ENCODE measurements around the gene PPP4R3B. TPM values are rescaled to one million over a fixed set of nuclear protein-coding genes. Genes with fewer than 3 reads are reported as not detected.
A peak's percentile ranks its signal among the peaks of the same experiment; 100 is the strongest.

Gene PPP4R3B
- total RNA-seq, 1 donor from 2014 or later: 121 TPM

GRCh38 chr2:55524884-55525437, 92.5 kb downstream of the PPP4R3B start:
- DNase-seq (ENCODE audit: low spot score in 2 of 2): no peak
- FAIRE-seq: no peak

GRCh38 chr2:55519938-55520885, 97.2 kb downstream of the PPP4R3B start:
- DNase-seq (ENCODE audit: low spot score in 2 of 2) (peak in 1 of 2 donors; percentile 10), FAIRE-seq (no peak)

- no peak for FAIRE-seq
- peak in 1 of 2 donors; percentile 13 for DNase-seq (ENCODE audit: low spot score in 2 of 2)
These were observed 98.6 kb downstream of the PPP4R3B start for GRCh38 chr2:55518841-55519165.

- FAIRE-seq (no peak), DNase-seq (ENCODE audit: low spot score in 2 of 2) (no peak)
These were observed 105.8 kb downstream of the PPP4R3B start for GRCh38 chr2:55511508-55512124.

GRCh38 chr2:55502590-55503141, 114.8 kb downstream of the PPP4R3B start:
- DNase-seq (ENCODE audit: low spot score in 2 of 2) (no peak), FAIRE-seq (no peak)

- no peak for DNase-seq (ENCODE audit: low spot score in 2 of 2)
- no peak for FAIRE-seq
These were observed 117.4 kb downstream of the PPP4R3B start for GRCh38 chr2:55500025-55500424.

- no peak for FAIRE-seq
These were observed 118.8 kb downstream of the PPP4R3B start for GRCh38 chr2:55498582-55498981.

More at GRCh38 chr2:55498582-55498981, 118.8 kb downstream of the PPP4R3B start:
- no peak for DNase-seq (ENCODE audit: low spot score in 2 of 2)

Small RNAs within 50 kb of the gene (small RNA-seq; reads per million reads assigned to genes)
- gene RF00586 (not detected), gene RNU6-634P (not detected)

Other genes with a start within 250 kb of the PPP4R3B start
- 273 TPM for gene CCDC88A, start 197.8 kb downstream of the PPP4R3B start, total RNA-seq
- 27.3 TPM for gene CFAP36, start 97.9 kb downstream of the PPP4R3B start, total RNA-seq
- 38.3 TPM for gene PNPT1, start 76.2 kb upstream of the PPP4R3B start, total RNA-seq

Data from frontal cortex (tissue), 4 donors.